ENCODE data around the gene EGFLAM. TPM values are rescaled to one million over a fixed set of nuclear protein-coding genes. Genes with fewer than 3 reads are reported as not detected.

The EGFLAM gene
- total RNA-seq, 1 donor from 2014 or later: 0.69 TPM

DNA sequence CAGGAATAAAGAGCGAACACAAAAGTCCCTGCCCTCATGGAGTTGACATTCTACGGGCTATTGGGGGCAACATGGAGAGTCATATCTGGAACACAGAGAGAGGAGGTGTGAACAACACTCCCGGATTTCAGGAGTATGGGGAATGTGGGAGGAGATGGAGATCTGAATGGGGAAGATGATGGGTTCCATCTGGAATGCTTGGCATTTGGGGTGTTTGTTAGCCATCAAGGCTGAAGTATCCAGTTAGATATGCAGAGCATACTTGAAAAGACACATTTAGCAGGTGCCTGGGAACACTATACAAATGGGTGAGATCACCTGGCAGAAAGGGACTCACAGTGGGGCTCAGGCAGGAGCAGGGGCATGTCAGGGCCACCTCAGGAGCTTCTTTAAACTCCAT is 61.1 kb downstream of the EGFLAM start:
- Mint-ChIP-seq H3K4me1 (ENCODE audit: low read depth) (no peaks in the 10 kb centered on the region), H3K36me3 (ENCODE audit: insufficient read depth) (no peaks in the 10 kb centered on the region), H3K9me3 (ENCODE audit: low read depth) (peaks cover 3% of the 10 kb centered on the region), H3K4me3 (ENCODE audit: low read depth) (no peak overlapping the region), H3K27me3 (no peaks in the 10 kb centered on the region), H3K27ac (no peak overlapping the region)
- DNase-seq (ENCODE audit: low spot score, unreplicated experiment): no peak
- TF ChIP-seq, protein P1, sequence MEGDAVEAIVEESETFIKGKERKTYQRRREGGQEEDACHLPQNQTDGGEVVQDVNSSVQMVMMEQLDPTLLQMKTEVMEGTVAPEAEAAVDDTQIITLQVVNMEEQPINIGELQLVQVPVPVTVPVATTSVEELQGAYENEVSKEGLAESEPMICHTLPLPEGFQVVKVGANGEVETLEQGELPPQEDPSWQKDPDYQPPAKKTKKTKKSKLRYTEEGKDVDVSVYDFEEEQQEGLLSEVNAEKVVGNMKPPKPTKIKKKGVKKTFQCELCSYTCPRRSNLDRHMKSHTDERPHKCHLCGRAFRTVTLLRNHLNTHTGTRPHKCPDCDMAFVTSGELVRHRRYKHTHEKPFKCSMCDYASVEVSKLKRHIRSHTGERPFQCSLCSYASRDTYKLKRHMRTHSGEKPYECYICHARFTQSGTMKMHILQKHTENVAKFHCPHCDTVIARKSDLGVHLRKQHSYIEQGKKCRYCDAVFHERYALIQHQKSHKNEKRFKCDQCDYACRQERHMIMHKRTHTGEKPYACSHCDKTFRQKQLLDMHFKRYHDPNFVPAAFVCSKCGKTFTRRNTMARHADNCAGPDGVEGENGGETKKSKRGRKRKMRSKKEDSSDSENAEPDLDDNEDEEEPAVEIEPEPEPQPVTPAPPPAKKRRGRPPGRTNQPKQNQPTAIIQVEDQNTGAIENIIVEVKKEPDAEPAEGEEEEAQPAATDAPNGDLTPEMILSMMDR (IDR thresholded peaks at IDR 0.05; ENCODE audit: unreplicated experiment): no peak

DNA sequence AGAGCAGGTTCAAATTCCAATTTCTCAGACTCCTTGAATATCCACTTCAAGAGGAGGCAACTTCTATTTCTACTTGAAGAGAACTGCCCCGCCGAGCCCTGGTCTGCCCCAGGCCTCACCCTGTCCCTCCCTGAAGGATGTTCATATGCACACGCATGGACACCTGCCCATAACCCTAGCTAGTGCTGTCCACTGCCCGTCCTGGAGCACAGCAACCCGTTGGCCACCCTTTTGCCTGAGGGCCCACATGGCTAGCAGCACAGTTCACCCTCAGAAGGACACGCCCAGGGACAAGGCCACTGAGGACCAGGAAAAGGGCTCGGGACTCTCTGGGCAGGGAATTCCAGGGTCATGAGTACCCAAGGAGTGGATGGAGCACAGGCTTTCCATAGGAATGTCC is 63.6 kb downstream of the EGFLAM start:
- H3K4me1 Mint-ChIP-seq (ENCODE audit: low read depth): no peaks in the 10 kb centered on the region
- no peak overlapping the region for H3K27ac Mint-ChIP-seq
- H3K4me3 Mint-ChIP-seq (ENCODE audit: low read depth): no peak overlapping the region
- peaks cover 3% of the 10 kb centered on the region for H3K9me3 Mint-ChIP-seq (ENCODE audit: low read depth)
- TF ChIP-seq, protein P1 (IDR thresholded peaks at IDR 0.05; ENCODE audit: unreplicated experiment): no peak
- no peaks in the 10 kb centered on the region for H3K36me3 Mint-ChIP-seq (ENCODE audit: insufficient read depth)
- no peaks in the 10 kb centered on the region for H3K27me3 Mint-ChIP-seq
- DNase-seq (ENCODE audit: low spot score, unreplicated experiment): no peak

DNA sequence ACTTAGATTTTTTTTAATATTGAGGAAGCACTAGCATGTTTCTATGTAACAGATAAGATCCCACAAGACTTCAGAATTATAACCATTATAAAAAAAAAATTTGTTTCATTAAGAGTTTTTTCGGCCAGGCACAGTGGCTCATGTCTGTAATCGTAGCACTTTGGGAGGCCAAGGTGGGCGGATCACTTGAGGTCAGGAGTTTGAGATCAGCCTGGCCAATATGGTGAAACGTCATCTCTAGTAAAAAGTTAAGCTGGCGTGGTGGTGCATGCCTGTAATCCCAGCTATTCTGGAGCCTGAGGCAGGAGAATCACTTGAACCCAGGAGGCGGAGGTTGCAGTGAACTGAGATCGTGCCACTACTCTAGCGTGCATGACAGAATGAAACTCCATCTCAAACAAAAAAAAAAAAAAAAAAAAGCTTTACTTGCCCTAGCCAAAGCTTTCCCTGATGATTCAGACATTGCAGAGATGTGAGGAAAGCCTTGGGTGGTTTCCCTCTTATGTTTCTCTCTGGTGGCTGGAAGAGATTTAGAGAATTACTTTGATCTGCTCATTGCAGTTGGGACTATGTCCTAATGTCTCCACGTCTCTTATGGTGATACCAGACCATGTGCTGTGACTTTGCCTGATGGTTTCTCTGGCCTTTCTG is 65.4 kb downstream of the EGFLAM start:
- Mint-ChIP-seq H3K36me3 (ENCODE audit: insufficient read depth) (no peaks in the 10 kb centered on the region), H3K27me3 (no peaks in the 10 kb centered on the region), H3K9me3 (ENCODE audit: low read depth) (peaks cover 3% of the 10 kb centered on the region), H3K4me3 (ENCODE audit: low read depth) (no peak overlapping the region), H3K4me1 (ENCODE audit: low read depth) (no peaks in the 10 kb centered on the region), H3K27ac (no peak overlapping the region)
- DNase-seq (ENCODE audit: low spot score, unreplicated experiment): no peak
- TF ChIP-seq, protein P1 (IDR thresholded peaks at IDR 0.05; ENCODE audit: unreplicated experiment): no peak

DNA sequence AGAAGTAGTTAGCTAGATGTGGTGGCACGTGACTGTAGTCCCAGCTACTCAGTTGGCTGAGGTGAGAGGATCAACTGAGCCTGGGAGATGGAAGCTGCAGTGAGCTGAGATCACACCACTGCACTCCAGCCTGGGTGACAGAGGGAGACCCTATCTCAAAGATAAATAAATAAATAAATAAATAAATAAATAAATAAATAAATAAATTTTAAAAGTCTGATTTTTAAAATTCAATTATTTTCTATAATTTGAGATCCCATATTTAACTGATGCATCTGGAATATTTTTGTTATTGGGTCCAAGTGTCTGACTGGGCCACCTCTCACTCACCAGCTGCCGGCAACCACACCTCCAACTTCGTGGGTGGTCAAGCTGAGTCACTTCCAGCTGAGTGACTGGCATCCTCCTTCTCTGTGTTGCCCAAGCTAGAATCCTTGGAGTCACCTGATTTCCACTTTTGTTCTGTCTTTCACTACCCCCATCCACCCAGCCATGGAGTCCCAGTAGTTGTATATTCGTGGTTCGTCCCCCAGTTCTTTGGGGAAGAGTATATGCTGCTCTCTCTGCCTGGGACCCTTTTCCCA is 70.9 kb downstream of the EGFLAM start:
- TF ChIP-seq, protein P1 (IDR thresholded peaks at IDR 0.05; ENCODE audit: unreplicated experiment): no peak
- no peaks in the 10 kb centered on the region for H3K27me3 Mint-ChIP-seq
- no peaks in the 10 kb centered on the region for H3K36me3 Mint-ChIP-seq (ENCODE audit: insufficient read depth)
- no peak overlapping the region for H3K4me3 Mint-ChIP-seq (ENCODE audit: low read depth)
- no peaks in the 10 kb centered on the region for H3K4me1 Mint-ChIP-seq (ENCODE audit: low read depth)
- no peak for DNase-seq (ENCODE audit: low spot score, unreplicated experiment)
- H3K27ac Mint-ChIP-seq: no peak overlapping the region
- H3K9me3 Mint-ChIP-seq (ENCODE audit: low read depth): peaks cover 6% of the 10 kb centered on the region

DNA sequence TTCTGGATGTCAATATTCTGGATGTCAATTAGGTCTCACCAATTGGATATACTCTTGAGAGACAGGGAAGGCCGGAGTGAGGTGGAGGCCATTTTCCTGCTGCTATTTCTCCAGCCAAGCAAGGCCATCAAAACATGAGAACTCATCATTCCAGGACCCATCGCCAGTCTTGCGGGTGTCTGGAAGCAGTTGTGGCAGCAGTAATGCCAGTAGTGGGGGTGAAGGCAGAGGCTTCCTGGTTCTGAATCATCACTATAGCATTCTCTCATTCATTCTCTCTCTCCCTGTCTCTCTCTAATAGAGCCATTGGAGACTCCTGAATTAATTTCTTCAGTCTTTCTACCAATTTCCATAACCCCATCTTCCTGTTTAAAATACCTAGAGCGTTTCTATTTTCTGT is 71.8 kb downstream of the EGFLAM start:
- H3K27me3 Mint-ChIP-seq: no peaks in the 10 kb centered on the region
- H3K9me3 Mint-ChIP-seq (ENCODE audit: low read depth): peaks cover 6% of the 10 kb centered on the region
- TF ChIP-seq, protein P1 (IDR thresholded peaks at IDR 0.05; ENCODE audit: unreplicated experiment): no peak
- H3K27ac Mint-ChIP-seq: no peak overlapping the region
- no peaks in the 10 kb centered on the region for H3K4me1 Mint-ChIP-seq (ENCODE audit: low read depth)
- H3K4me3 Mint-ChIP-seq (ENCODE audit: low read depth): no peak overlapping the region
- no peak for DNase-seq (ENCODE audit: low spot score, unreplicated experiment)
- H3K36me3 Mint-ChIP-seq (ENCODE audit: insufficient read depth): no peaks in the 10 kb centered on the region
